ENCODE results near the gene FICD.

DNA sequence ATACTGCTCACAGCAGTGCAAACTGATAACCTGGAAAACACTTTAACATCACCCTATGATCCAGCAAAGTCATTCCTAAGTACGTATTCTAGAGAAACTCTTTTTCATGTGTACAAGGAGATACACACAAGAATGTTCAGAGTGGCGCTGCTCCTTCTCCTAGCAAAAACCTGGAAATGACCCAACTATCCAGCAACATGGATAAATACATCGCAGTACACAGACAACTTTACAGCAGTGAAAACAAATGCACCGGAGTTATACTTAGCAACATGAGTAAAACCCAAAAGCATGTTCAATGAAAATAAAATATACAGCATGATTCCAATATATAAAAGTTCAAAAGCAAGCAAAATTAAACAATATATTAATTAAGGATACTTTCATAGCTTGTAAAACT, 27.2 kb downstream of the FICD start:
- no peak for TF ChIP-seq CTCF (IDR thresholded peaks at IDR 0.05)
- TF ChIP-seq POLR2A (IDR thresholded peaks at IDR 0.05): no peak
